Measurements from ENCODE around the gene GPR153. TPM values are rescaled to one million over a fixed set of nuclear protein-coding genes. Genes with fewer than 3 reads are reported as not detected.

GPR153 gene
- total and polyA plus RNA-seq, 2 donors from 2014 or later = 1.1 to 8.6 TPM

DNA sequence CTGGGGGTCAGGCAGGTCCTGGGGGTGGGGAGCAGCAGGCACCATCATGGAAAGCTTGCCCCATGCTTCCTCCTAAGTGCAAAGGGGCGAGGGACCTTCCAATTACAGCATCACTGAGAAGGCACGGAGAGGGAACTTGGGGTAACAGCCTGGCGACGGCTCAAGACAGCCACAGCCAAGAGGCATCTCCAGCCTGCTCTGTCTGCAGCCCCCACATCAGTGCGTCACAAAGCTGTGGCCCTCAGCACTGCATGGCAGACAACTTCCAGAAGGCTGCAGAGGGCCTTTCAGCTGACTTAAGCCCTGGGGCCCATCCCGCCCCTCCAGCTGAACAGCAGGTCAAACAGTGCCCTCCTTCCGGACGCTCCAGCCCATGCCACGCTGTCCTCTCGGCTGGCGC is 13.2 kb upstream of the GPR153 start:
- no peak overlapping the region for H3K4me3 ChIP-seq (ENCODE audit: low read length in 3 of 3)
- TF ChIP-seq, protein P1, sequence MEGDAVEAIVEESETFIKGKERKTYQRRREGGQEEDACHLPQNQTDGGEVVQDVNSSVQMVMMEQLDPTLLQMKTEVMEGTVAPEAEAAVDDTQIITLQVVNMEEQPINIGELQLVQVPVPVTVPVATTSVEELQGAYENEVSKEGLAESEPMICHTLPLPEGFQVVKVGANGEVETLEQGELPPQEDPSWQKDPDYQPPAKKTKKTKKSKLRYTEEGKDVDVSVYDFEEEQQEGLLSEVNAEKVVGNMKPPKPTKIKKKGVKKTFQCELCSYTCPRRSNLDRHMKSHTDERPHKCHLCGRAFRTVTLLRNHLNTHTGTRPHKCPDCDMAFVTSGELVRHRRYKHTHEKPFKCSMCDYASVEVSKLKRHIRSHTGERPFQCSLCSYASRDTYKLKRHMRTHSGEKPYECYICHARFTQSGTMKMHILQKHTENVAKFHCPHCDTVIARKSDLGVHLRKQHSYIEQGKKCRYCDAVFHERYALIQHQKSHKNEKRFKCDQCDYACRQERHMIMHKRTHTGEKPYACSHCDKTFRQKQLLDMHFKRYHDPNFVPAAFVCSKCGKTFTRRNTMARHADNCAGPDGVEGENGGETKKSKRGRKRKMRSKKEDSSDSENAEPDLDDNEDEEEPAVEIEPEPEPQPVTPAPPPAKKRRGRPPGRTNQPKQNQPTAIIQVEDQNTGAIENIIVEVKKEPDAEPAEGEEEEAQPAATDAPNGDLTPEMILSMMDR (IDR thresholded peaks at IDR 0.05; ENCODE audit: borderline replicate concordance, extremely low read depth, insufficient read depth) = no peak
- no peak for FAIRE-seq
- peaks cover 2 to 20% (median 11%) of the 10 kb centered on the region in 3 donors for H3K4me1 ChIP-seq (ENCODE audit: control insufficient read depth in 2 of 3, insufficient read depth in 2 of 3, low read depth in 1 of 3, low read length in 3 of 3)
- no peaks in the 10 kb centered on the region for H3K9me3 ChIP-seq (ENCODE audit: control insufficient read depth in 2 of 3, insufficient read depth in 1 of 3, low read length in 3 of 3)
- DNase-seq = no peak
- intact Hi-C loops (cut with DNase I) = no loop called here
- H3K27ac ChIP-seq (ENCODE audit: low read depth in 2 of 2, low read length in 2 of 2) = no peak overlapping the region
- no peak overlapping the region for H3K9ac ChIP-seq (ENCODE audit: low read length in 3 of 3)
- no peaks in the 10 kb centered on the region for H3K36me3 ChIP-seq (ENCODE audit: control insufficient read depth in 2 of 3, insufficient read depth in 3 of 3, low read length in 3 of 3)
- H3K27me3 ChIP-seq (ENCODE audit: control insufficient read depth, insufficient read depth, low read length) = no peaks in the 10 kb centered on the region

DNA sequence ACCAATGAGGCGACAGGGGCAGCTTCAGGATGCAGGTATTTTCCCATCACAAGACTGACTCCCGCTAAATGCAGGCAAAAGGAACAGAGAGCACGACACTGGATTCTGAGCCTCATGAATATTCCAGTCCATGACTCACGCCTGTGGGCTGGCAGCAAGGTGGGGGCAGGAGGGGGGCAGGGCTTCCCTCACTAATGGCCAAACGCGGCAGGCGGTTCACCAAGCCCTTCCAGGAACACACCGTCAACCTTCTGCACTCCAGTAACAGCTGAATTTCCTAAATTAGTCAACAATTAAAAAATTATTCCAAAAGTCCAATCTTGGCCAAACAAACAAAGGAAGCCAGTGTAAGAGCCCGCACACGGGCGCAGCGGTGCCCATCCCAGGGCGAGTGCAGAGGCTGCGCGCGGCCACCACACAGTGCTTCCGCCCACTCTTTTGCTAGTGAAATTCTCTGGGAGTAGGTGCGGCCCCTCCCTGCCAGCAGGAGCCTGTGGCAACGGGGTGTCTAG is 12.5 kb upstream of the GPR153 start:
- Histone ChIP-seq H3K9ac (ENCODE audit: low read length in 3 of 3) (no peak overlapping the region), H3K4me3 (ENCODE audit: low read length in 3 of 3) (no peak overlapping the region), H3K9me3 (ENCODE audit: control insufficient read depth in 2 of 3, insufficient read depth in 1 of 3, low read length in 3 of 3) (no peaks in the 10 kb centered on the region), H3K27me3 (ENCODE audit: control insufficient read depth, insufficient read depth, low read length) (no peaks in the 10 kb centered on the region), H3K4me1 (ENCODE audit: control insufficient read depth in 2 of 3, insufficient read depth in 2 of 3, low read depth in 1 of 3, low read length in 3 of 3) (peaks cover 2 to 20% (median 11%) of the 10 kb centered on the region in 3 donors), H3K27ac (ENCODE audit: low read depth in 2 of 2, low read length in 2 of 2) (peak overlapping the region; percentile 51 to 78), H3K36me3 (ENCODE audit: control insufficient read depth in 2 of 3, insufficient read depth in 3 of 3, low read length in 3 of 3) (no peaks in the 10 kb centered on the region)
- TF ChIP-seq, protein P1 (IDR thresholded peaks at IDR 0.05; ENCODE audit: borderline replicate concordance, extremely low read depth, insufficient read depth) = no peak
- DNase-seq (peak; percentile 78 to 92 (median 81)), FAIRE-seq (peak; percentile 41)
- intact Hi-C loops (cut with DNase I) = no loop called here

DNA sequence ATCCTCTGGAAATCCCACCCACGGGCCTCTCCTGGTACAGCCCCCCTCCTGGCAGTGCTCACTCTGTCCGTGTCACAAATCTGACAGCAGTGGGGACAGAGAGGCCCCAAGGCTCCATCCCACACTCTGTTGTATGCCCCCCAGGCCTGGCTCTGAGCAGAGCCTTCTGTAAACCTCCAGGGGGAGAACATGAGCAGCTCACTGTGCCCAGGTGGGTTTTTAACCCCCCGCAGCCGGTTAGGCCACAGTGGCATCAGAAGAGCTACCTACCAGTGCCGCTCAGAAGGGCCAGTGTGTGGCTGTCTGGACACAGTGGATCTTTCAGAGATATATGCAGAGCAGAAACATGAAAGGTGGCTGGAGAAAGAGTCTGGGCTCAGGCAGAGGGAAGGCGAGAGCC is 12.0 kb upstream of the GPR153 start:
- Histone ChIP-seq H3K36me3 (ENCODE audit: control insufficient read depth in 2 of 3, insufficient read depth in 3 of 3, low read length in 3 of 3) (no peaks in the 10 kb centered on the region), H3K9me3 (ENCODE audit: control insufficient read depth in 2 of 3, insufficient read depth in 1 of 3, low read length in 3 of 3) (no peaks in the 10 kb centered on the region), H3K9ac (ENCODE audit: low read length in 3 of 3) (peak overlapping the region in 1 of 3 donors; percentile 40), H3K27me3 (ENCODE audit: control insufficient read depth, insufficient read depth, low read length) (no peaks in the 10 kb centered on the region), H3K27ac (ENCODE audit: low read depth in 2 of 2, low read length in 2 of 2) (peak overlapping the region; percentile 71 to 78), H3K4me3 (ENCODE audit: low read length in 3 of 3) (no peak overlapping the region), H3K4me1 (ENCODE audit: control insufficient read depth in 2 of 3, insufficient read depth in 2 of 3, low read depth in 1 of 3, low read length in 3 of 3) (peaks cover 2 to 20% (median 11%) of the 10 kb centered on the region in 3 donors)
- FAIRE-seq = no peak
- TF ChIP-seq, protein P1 (IDR thresholded peaks at IDR 0.05; ENCODE audit: borderline replicate concordance, extremely low read depth, insufficient read depth) = no peak
- intact Hi-C loops (cut with DNase I) = no loop called here
- peak in 1 of 5 donors; percentile 53 for DNase-seq

DNA sequence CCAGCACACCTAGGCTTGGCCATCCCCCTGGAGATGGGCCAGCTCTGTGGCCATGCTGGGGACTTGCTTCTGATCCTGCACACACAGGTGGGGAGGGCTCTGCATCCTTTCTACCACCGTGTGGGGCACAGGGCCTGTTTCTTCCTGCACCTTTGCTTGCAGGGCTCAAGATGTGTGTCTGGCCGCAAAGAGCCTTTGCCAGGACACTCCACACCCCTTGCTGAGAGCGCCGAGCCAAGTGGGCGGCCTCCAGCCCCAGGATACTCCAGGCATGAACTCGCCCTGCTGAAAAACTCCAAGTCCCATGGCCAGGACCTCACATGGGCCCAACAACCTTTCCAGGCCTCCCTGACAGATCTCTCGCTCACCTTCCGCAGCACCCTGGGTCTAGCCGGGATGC is 11.6 kb upstream of the GPR153 start:
- no peak for FAIRE-seq
- DNase-seq = peak in 1 of 5 donors; percentile 57
- H3K27me3 ChIP-seq (ENCODE audit: control insufficient read depth, insufficient read depth, low read length) = no peaks in the 10 kb centered on the region
- no peaks in the 10 kb centered on the region for H3K9me3 ChIP-seq (ENCODE audit: control insufficient read depth in 2 of 3, insufficient read depth in 1 of 3, low read length in 3 of 3)
- TF ChIP-seq, protein P1 (IDR thresholded peaks at IDR 0.05; ENCODE audit: borderline replicate concordance, extremely low read depth, insufficient read depth) = no peak
- H3K9ac ChIP-seq (ENCODE audit: low read length in 3 of 3) = no peak overlapping the region
- no peak overlapping the region for H3K4me3 ChIP-seq (ENCODE audit: low read length in 3 of 3)
- intact Hi-C loops (cut with DNase I) = no loop called here
- no peaks in the 10 kb centered on the region for H3K36me3 ChIP-seq (ENCODE audit: control insufficient read depth in 2 of 3, insufficient read depth in 3 of 3, low read length in 3 of 3)
- H3K4me1 ChIP-seq (ENCODE audit: control insufficient read depth in 2 of 3, insufficient read depth in 2 of 3, low read depth in 1 of 3, low read length in 3 of 3) = peaks cover 2 to 20% (median 11%) of the 10 kb centered on the region in 3 donors
- peak overlapping the region in 1 of 2 donors; percentile 78 for H3K27ac ChIP-seq (ENCODE audit: low read depth in 2 of 2, low read length in 2 of 2)
